GM19372 (cell line): ENCODE measurements around the gene VPS35.
A peak's percentile ranks its signal among the peaks of the same experiment; 100 is the strongest.
"Not testable (repeated sequence)": the region's sequence is repeated elsewhere in the genome, so short reads cannot be mapped to it uniquely, and the experiment has no call there.

Source experiments
- ATAC-seq: cut with Tn5 transposase; IDR thresholded peaks from one replicate; pipeline ENCODE4 v1.9.1; 2021; ENCODE audit warnings: mild to moderate bottlenecking, low read depth, moderate library complexity; ENCODE audit not compliant: unreplicated experiment

Gene VPS35

DNA sequence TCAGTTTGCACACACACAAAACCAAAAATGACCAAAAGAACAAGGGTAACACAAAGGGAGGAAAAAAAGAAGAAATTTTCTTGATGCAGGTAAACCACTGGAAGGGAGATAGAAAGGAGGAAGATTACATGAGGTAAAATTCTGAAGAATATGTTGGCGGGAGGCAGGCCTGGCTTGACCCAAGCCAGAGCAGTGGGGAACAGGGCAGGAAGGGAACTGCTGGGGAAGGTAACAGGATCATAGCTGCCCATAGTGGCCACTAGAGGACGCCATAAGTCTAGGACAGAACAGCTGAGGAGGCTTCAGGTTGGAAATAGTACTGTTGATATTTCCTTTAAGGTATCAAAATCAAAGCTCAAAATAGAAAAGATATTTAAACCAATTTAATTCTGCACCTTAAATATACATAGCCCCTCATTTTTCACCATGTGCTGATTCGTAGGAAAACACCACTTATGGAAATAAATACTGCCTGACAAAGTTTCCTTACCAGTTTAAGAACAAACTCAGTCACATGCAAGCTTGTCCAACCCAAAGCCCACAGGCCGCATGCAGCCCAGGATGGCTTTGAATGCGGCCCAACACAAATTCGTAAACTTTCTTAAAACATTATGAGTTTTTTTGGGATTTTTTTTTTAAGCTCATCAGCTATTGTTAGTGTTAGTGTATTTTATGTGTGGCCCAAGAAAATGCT, 15.5 kb downstream of the VPS35 start:
- ATAC-seq, result no peak

DNA sequence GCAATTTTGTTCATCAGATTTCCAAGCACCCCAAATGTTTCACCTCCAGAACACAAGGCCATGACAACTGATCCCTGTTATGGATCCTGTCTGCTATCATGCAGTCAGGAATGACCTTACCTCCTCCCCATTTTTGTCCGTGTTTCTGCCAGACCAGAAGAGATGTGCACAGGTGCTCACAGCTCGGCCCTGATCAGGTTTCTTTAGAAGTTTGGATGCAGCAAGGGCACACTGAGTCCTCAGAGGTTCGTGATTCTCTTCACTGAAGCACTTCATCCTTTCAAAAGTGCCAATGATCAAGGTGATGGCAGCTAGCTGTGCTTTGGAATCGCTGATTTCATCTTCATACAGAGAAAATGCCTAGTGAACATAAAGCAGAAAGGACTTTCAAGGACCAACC, 26.9 kb downstream of the VPS35 start:
- ATAC-seq, result no peak

DNA sequence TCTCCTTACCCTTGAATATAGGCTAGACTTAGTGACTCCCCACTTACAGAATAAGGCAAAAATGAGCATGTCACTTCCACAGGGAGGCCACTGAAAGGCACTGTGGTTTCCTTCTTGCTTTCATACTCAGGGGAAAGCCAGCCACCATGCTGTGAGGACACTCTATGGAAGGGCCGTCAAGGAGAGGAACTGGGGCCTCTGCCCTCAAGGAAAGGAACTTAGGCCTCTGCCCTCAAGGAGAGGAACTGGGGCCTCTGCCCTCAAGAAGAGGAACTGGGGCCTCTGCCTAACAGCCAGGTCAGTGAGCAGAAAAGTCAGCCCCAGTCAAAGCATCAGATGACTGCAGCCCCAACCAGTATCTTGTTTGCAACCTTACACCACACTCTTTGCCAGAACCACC, 30.1 kb downstream of the VPS35 start:
- peak; percentile 88 for ATAC-seq

DNA sequence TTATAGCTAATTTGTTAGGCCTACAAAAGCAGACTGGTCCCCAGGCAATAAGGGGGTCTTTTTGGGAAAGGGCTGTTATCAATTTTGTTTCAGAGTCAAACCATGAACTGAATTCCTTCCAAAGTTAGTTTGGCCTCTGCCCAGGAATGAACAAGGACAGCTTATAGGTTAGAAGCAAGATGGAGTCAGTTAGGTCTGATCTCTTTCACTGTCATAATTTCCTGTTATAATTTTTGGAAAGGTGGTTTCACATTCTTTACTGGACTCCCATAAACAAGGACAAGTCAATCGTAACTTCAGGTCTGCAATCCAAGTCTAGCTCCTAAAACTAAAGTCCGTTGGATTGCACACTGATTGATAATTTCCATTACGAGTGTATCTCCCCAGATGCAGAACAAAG, 37.7 kb downstream of the VPS35 start:
- ATAC-seq, result no peak

DNA sequence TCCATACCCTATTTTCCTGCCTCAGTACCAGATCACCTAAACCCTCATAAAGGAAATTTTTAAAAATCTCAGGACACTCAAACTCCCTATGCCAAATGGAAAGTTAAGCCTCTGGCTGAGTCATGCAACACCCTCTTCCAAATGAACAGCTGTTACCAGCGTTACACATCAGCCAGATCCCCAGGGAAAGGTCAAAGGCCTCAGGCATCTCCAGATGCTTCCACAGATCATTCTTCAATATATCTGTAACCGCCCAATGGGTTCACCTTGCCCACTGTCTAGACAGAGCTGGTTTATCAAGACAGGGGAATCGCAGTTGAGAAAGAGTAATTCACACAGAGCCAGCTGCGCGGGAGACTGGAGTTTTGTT, 38.7 kb downstream of the VPS35 start:
- no peak for ATAC-seq

DNA sequence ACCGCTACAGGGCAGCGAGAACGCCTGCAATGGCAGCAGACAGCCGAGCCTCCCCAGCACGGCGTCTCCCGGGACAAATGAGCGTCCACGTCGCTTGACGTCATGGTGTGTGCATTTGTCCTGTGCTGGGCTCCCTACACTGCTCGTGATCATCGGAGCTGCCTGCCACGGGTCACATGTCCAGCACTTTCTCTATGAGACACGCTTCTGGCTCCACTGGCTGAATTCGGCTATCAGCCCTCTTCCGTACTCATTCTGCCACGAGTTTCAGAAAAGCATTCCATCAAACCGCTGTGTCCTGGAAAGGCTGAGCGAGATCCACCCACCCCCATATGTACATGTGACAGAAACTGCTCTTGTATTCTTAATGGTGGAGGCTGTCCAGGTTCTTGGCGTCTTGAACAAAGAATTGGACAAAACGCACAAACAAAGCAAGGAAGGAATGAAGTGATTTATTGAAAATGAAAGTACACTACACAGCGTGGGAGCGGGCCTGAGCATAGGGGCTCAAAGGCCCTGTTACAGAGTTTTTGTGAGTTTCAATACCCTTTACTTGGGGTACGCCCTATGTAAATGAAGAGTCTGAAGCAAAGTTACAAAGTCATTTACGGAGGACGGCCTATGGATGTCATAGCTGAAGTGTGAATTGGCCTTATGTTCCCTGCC, 39.3 kb downstream of the VPS35 start:
- no peak for ATAC-seq

DNA sequence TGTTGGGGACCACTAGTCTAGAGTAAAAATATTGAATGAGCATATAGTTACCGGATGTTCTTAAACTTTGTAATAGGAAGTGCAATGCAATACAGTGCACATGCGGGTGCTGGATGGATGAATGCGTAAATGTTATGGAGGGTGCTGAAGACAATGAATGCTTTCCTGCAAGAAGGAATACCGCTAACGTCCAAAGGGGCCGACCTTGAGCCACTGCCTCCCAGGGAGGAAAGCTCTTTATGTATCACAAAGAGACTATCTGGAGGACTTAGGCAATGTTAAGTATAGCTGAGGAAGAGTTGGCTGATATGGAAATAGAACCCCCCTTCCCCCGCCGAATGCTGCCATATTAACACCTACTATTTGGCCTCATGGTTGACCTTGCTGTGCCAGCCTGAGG, 40.3 kb downstream of the VPS35 start:
- no peak for ATAC-seq

DNA sequence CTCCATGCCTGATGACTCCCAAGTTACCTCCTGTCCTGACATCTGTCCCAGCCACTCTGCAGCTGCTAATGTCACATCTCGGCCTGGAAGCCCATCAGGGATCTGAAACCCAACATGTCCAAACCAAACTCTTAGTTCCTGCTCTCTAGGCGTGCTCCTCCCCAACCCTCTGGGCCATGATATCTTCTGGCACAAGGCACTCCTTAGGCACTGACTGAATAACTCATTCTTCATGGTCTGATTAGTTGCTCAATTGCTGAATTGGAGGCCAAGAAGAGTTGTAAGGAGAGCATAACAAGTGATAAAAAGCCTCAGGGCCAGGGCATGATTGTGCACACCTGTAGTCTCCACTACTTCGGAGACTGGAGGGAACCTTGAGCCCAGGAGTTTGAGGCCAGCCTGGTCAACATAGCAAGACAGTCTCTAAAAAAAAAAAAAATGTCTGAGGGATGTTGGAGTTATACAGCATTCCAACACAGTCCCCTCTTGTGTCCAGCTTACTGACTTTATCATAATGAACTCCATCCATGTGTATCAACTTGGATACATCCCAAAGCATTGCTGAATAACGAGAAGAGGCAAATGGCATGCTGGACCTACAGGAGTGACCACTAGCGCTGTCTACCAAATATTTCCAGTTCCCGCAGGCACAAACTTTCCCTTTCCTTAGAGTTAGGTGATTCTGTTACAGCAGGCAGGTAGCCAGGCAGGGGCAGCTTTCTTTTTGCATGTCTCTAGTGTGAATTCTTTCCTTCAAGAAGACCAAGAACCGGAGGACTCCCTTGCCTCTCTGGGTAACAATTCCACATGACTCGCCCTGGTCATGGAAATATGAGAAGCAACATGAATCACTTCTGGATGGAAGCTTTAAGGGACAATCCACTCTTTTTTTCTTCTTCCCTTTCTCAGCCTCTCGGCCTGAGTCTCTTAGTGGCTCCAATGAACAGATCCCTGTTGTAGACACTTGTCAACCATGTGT, 49.7 kb downstream of the VPS35 start:
- no peak for ATAC-seq

DNA sequence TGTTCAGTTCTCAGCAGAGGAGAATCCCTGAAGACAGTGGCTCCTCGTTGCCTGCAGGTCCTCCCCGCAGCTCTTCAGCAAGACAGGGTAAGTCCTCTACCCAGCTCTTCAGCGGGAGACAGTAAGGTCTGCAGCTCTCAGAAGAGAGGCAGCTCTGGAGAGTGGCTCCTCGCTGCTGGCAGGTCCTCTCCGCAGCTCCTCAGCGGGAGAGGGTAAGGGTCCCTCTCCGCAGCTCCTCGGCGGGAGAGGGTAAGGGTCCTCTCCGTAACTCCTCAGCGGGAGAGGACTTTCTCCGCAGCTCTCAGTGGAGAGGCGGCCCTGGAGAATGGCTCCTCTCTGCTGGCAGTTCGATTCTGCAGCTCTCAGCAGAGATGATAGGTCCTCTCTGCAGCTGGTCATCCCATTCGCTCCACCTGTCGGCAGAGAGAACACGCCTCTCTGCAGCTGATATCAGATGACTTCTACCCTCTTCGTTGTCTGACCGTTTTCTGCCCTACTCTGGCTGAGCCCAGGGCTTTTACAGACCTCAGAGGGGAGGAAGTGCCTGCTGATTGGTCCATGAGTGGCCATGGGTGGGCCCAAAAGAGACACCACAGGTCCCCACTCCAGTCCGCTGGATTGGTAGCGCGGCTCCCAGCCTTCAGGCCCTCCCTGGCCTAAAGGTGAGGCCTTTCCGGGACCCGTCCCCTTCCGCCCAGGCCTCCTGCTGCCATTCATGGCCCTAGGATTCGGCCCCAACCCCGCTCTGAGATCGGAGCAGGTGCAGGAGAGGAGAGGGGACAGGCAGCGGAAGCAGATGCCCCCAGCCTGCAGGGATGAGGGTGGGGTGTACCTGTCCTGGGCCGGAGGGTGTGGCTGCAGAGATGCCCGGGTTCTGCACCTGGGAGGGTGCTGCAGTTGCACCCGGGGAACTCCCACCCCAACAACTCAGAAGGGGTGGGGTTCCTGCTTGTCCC, 55.9 kb downstream of the VPS35 start:
- no peak for ATAC-seq

DNA sequence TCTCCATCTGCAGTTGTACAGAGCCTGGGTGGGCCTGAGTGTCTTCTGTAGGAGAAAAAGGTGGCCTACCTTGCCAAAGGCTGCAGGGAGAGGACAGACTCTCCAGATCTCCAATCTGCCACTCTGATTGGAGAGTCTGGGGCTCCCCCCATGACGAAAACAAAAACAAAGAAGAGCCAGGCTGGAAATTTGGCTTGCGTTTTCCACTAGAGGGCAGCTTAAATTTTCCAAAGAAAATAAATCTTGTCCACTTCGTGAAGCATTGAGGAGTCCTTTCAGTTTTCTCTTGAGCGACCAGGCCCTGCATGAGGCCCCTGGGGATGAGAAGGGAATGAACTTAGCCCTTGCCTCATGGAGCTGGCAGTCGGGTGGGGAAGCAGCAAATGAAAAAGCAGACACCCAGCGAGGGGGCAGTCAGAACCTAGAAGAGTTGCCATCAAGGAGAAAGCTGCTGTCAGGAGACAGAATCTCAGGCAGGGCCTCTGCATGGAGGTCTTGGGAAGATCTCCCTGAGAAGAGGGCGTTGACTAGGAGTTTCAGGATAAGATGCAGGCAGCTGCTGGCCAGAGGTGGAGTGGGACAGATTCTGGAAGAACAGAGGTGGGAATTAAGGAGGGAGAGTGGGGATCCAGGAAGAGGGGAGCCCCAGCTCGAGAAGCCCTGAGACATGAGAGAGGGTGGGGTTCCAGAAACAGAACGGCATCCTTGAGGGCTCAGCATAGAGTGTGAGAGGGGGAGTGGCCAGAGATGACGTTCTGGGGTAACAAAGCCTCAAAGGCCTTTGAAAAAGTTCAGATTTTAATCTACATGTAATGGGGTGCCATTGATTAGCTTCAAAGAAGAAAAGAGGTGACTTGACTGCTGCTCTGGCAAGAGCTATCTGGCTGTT, 59.4 kb downstream of the VPS35 start:
- no peak for ATAC-seq

DNA sequence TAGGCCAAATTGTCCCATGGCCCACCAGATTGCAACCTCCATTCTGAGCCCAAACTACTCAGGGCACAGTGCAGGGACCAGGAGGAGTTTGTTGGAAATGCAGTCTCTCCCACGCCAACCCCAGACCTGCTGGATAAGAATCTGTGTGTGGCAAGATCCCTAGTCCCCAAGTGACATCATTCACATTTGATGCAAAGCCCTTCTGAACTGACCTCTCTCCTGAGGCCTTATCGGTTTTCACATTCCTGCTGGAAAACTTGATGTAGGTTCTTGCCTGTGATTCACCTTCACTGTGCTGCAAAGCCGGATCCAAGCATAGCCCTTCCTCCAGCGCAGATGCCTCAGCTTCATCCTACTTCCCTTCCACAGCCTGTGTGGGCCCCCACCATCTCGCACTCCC, 61.2 kb downstream of the VPS35 start:
- ATAC-seq, result no peak

DNA sequence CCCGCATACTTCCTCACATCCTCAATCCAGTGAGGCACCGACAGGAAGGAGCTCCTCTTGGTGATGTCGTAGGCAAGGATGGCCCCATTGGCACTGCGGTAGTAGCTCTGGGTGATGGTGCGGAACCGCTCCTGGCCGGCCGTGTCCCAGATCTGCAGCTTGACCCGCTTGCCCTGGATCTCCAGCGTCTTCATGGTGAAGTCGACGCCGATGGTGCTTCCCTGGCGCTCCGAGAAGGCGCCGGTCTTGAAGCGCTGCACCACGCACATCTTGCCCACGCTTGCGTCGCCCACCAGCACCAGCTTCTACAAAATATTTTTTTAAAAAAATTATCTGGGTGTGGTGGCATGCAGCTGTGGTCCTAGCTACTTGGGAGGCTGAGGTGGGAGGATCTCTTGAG, 62.3 kb downstream of the VPS35 start:
- not testable (repeated sequence) for ATAC-seq

DNA sequence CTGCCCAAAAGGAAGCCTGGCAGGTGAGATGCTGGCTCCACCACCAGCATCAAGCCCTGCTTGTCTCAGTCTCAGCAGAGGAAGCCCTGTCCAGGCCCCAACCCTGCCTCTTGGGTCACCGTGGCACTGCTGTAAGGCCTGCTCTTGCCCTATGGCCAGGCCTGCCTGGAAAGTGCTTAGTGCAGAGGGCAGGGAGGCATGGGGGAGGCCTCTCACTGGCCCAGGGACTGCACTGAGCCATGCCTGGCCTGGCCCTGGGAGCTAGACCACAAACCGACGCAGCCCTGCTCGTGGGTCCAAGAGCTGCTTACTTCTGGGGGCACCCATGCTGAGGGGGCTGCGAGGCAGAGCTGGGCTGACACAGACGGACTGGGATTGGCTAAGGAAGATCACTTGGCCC, 64.1 kb downstream of the VPS35 start:
- ATAC-seq, result not testable (repeated sequence)

DNA sequence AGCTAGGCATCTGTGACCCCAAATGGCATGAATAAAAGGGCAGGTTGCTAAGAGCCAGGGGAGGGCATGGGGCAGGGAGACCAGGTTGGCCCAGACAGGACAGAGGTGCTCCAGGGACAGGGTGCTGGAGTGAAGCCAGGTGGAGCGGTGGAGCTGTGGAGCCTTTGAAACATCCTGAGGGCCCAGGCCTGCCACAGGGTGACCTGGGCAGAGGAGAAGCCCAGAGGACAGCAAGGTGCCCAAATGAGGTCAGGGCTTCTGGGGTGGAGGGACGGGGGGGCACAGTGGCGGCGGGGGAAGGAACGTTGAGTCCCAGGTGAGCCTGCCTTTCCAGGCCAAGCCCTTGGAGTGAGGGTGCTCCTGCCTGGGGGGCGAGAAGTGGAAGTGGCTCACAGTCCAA, 65.3 kb downstream of the VPS35 start:
- ATAC-seq, result not testable (repeated sequence)

DNA sequence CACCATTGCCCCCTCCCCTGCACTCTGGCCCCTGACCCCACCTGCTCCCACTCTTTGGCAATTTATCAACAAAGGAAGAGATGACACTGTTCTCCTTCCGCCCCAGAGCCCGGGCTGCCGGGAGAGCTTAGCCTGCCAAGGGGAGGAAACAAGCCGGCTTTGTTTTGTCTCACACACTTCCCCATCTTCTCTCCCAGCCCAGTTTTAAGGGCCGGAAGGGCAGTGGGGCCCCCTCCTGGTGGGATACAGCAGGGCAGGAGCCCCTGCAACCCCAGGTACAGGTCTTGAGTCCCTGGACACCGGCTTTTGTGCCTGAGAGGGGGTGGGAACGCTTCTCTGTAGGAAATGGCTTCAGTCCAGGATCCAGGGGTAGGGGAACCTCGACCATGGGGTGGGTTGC, 65.7 kb downstream of the VPS35 start:
- not testable (repeated sequence) for ATAC-seq

DNA sequence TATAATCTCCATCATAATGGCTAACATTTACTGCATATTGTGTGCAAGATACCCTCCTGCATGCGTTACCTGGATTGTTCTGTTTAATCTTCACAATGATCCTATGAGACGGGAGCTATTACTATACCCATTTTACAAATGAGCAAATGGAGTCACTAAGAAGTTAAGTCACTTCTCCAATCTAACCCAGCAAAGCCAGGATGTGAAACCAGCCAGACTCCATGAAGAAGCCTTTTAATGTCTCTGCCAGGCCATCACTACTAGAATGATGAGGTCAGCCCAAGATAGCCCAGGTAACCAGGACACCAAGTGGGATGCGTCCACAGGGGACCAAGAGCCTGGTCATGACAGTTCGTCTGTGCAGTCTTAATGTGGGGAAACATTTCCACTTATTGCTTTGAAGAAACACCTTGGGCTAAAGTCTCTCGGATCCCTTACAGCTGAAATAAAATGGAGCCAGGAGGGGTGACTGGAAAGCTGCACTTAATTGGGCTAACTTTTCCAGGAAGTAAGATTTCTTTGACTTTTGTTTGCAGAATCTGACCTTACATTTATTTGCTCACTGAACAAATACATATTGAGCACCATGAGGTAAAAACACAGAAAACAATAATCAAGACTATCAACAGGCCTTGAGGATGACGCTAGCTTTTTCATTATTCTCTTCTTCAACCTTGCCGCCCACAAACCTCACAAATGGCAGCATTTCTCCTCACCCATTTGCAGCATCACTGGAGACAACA, 66.9 kb downstream of the VPS35 start:
- ATAC-seq, result no peak

DNA sequence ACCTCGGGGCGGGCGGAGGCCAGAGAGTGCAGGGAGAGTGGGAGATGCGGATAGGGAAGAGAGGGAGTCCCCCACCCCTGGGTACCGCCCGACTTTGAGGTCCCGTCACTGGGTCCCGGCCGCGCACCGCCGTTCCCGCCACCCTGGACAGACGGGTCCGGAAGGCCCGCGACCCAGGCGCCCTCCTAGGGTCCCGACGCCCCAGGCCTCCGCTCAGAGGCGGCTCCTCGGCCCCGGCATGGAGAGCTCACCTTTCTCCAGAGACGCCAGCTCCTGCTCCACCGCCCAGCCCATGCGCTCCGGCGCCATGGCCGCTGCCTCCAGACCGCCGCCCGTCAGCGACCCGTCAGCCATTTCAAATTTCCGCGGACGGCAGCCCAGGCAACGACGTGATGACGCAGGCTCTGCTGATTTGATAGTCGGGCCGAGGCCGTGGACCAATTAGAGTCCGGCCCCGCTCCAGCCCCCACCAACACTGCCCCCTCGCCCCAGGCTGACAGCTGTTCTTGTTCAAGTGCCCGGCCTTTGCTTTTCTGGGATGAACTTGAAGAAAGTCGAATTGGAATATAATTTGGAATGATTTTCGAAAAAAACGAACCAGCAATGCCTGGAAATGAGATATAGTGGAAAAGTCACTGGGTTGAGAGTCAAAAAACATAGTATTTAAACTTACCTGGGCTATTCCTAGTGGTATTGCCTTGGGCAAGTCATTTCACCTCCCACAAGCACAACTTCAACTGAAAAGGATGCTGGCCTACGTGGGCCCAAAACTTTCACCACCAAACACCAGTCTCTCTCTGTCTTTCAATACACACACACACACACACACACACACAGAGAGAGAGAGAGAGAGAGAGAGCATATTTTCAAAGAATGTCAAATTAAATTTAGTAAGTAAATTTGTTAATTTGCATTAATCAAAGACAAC, 67.7 kb downstream of the VPS35 start, which contains the start of gene SHCBP1:
Gene SHCBP1, minus strand, starts transcription at position 374 of the 928 bp plus-strand sequence. Its CDS starts 20 bp downstream, at position 354.
- ATAC-seq, result peak; percentile 95
